ENCODE data around the gene NTRK2. TPM values are rescaled to one million over a fixed set of nuclear protein-coding genes. Genes with fewer than 3 reads are reported as not detected.

Gene NTRK2
- total RNA-seq, 2 experiments from 2014 or later = 0.06 TPM; not detected in 1

- TF ChIP-seq CTCF (conservative IDR thresholded peaks at IDR 0.05; ENCODE audit: low read length) (no peak), EZH2phosphoT487 (IDR thresholded peaks at IDR 0.05; ENCODE audit: borderline replicate concordance, low read depth, low read length) (no peak)
- H2AFZ ChIP-seq (ENCODE audit: low read length) = no peak overlapping the region
- H3K27ac ChIP-seq (ENCODE audit: low read depth, low read length, poor library complexity, severe bottlenecking) = no peak overlapping the region
- no TSS peak for BruUV-seq (replicated peaks)
- H3K9me3 ChIP-seq (ENCODE audit: low read length) = no peaks in the 10 kb centered on the region
- CTCF ChIA-PET (ENCODE audit: unreplicated experiment) = no interaction called here
- no peaks in the 10 kb centered on the region for H3K4me1 ChIP-seq (ENCODE audit: insufficient read depth, low read length, poor library complexity, severe bottlenecking)
- H3K4me3 ChIP-seq (ENCODE audit: low read depth, low read length, poor library complexity, severe bottlenecking) = no peak overlapping the region
- intact Hi-C loops (cut with micrococcal nuclease; ENCODE audit: unreplicated experiment) = no loop called here
- H4K20me1 ChIP-seq (ENCODE audit: insufficient read depth, low read length) = no peaks in the 10 kb centered on the region
- POLR2A ChIA-PET = no interaction called here
- no peak overlapping the region for H3K4me2 ChIP-seq (ENCODE audit: low read length)
- DNase-seq (ENCODE audit: low spot score) = no peak
- H3K9me2 ChIP-seq (ENCODE audit: insufficient read depth, low read length) = no peaks in the 10 kb centered on the region
- H3K36me3 ChIP-seq (ENCODE audit: insufficient read depth, low read length) = no peaks in the 10 kb centered on the region
- H3K79me2 ChIP-seq (ENCODE audit: insufficient read depth, low read depth, low read length) = no peaks in the 10 kb centered on the region
Observed at GRCh38 chr9:84807431-84807830, 137.9 kb downstream of the NTRK2 start.

GRCh38 chr9:84807870-84808390 is 138.4 kb downstream of the NTRK2 start:
- no peak for TF ChIP-seq EZH2phosphoT487 (IDR thresholded peaks at IDR 0.05; ENCODE audit: borderline replicate concordance, low read depth, low read length)
- no peak for TF ChIP-seq CTCF (conservative IDR thresholded peaks at IDR 0.05; ENCODE audit: low read length)
- H3K4me3 ChIP-seq (ENCODE audit: low read depth, low read length, poor library complexity, severe bottlenecking) = no peak overlapping the region
- intact Hi-C loops (cut with micrococcal nuclease; ENCODE audit: unreplicated experiment) = no loop called here
- H3K36me3 ChIP-seq (ENCODE audit: insufficient read depth, low read length) = no peaks in the 10 kb centered on the region
- H3K4me1 ChIP-seq (ENCODE audit: insufficient read depth, low read length, poor library complexity, severe bottlenecking) = no peaks in the 10 kb centered on the region
- POLR2A ChIA-PET = no interaction called here
- H4K20me1 ChIP-seq (ENCODE audit: insufficient read depth, low read length) = no peaks in the 10 kb centered on the region
- no peaks in the 10 kb centered on the region for H3K9me2 ChIP-seq (ENCODE audit: insufficient read depth, low read length)
- no peak overlapping the region for H2AFZ ChIP-seq (ENCODE audit: low read length)
- no TSS peak for BruUV-seq (replicated peaks)
- H3K79me2 ChIP-seq (ENCODE audit: insufficient read depth, low read depth, low read length) = no peaks in the 10 kb centered on the region
- no peak overlapping the region for H3K4me2 ChIP-seq (ENCODE audit: low read length)
- DNase-seq (ENCODE audit: low spot score) = no peak
- CTCF ChIA-PET (ENCODE audit: unreplicated experiment) = no interaction called here
- no peaks in the 10 kb centered on the region for H3K9me3 ChIP-seq (ENCODE audit: low read length)
- no peak overlapping the region for H3K27ac ChIP-seq (ENCODE audit: low read depth, low read length, poor library complexity, severe bottlenecking)

- ChIA-PET CTCF (ENCODE audit: unreplicated experiment) (no interaction called here), POLR2A (no interaction called here)
- no peaks in the 10 kb centered on the region for H3K9me2 ChIP-seq (ENCODE audit: insufficient read depth, low read length)
- no peak overlapping the region for H3K4me3 ChIP-seq (ENCODE audit: low read depth, low read length, poor library complexity, severe bottlenecking)
- H4K20me1 ChIP-seq (ENCODE audit: insufficient read depth, low read length) = no peaks in the 10 kb centered on the region
- no peak overlapping the region for H3K4me2 ChIP-seq (ENCODE audit: low read length)
- DNase-seq (ENCODE audit: low spot score) = no peak
- intact Hi-C loops (cut with micrococcal nuclease; ENCODE audit: unreplicated experiment) = no loop called here
- no peaks in the 10 kb centered on the region for H3K9me3 ChIP-seq (ENCODE audit: low read length)
- BruUV-seq (replicated peaks) = no TSS peak
- no peaks in the 10 kb centered on the region for H3K79me2 ChIP-seq (ENCODE audit: insufficient read depth, low read depth, low read length)
- H3K4me1 ChIP-seq (ENCODE audit: insufficient read depth, low read length, poor library complexity, severe bottlenecking) = no peaks in the 10 kb centered on the region
- no peak for TF ChIP-seq EZH2phosphoT487 (IDR thresholded peaks at IDR 0.05; ENCODE audit: borderline replicate concordance, low read depth, low read length)
- TF ChIP-seq CTCF (conservative IDR thresholded peaks at IDR 0.05; ENCODE audit: low read length) = no peak
- no peaks in the 10 kb centered on the region for H3K36me3 ChIP-seq (ENCODE audit: insufficient read depth, low read length)
- H3K27ac ChIP-seq (ENCODE audit: low read depth, low read length, poor library complexity, severe bottlenecking) = no peak overlapping the region
- H2AFZ ChIP-seq (ENCODE audit: low read length) = no peak overlapping the region
Observed at GRCh38 chr9:84808416-84808815, 138.9 kb downstream of the NTRK2 start.

All from OCI-LY7 (cell line).